HCT116 (cell line): ENCODE results near the gene LRRC71. TPM values are rescaled to one million over a fixed set of nuclear protein-coding genes. Genes with fewer than 3 reads are reported as not detected.

Source experiments
- ATAC-seq: fragments of 200-7000 bp; cut with Tn5 transposase; 2 replicates; pipeline ENCODE4 v1.9.1; 2020; ENCODE audit warnings: mild to moderate bottlenecking, moderate library complexity
- BruUV-seq: library from RNA; stranded (reverse); fragments of 400-500 nt; replicated peaks from 2 replicates; lab custom pipeline; 2021; lab: Mats Ljungman, UMichigan
- CTCF ChIA-PET: fragments of 300-600 bp; sonication (Branson Sonifier 250); formaldehyde crosslinking; loops from one replicate; lab custom pipeline; 2021; ENCODE audit warnings: antibody characterized with exemption; lab: Charles Lee
- POLR2A ChIA-PET: fragments of 300-600, 350-600 bp; sonication (Branson Sonifier 250); formaldehyde crosslinking; loops from one replicate; lab custom pipeline; 2021; ENCODE audit warnings: antibody characterized with exemption; lab: Charles Lee
- RAD21 ChIA-PET, 2 experiments: fragments of 300-600 bp; sonication (Branson Sonifier 250); formaldehyde crosslinking; loops; one replicate each; lab custom pipeline; 2023; ENCODE audit warnings: low total read pairs in 2 of 2; ENCODE audit not compliant: uncharacterized antibody in 2 of 2, unreplicated experiment in 2 of 2, low non-redundant PET in 1 of 2; lab: Charles Lee
- DNase-seq: peaks from one replicate; pipeline ENCODE4 v3.0.0-alpha.2; 2010; ENCODE audit warnings: low read depth, low spot score
- H2AFZ ChIP-seq: fragments of 200-600 bp; shearing (Covaris generic), sonication (generic); 2 replicates; pipeline ENCODE4 v1.6.1; 2017; ENCODE audit warnings: low read depth, mixed run types, mixed read lengths, antibody characterized with exemption, low read length; ENCODE audit not compliant: poor library complexity, severe bottlenecking
- H3K27ac ChIP-seq: 2 replicates; pipeline ENCODE4 v1.5.1; 2012; ENCODE audit warnings: low read depth, low read length
- H3K27me3 ChIP-seq: fragments of 200-600 bp; sonication (generic); 2 replicates; pipeline ENCODE4 v1.6.1; 2016; ENCODE audit warnings: mixed run types, low read length, mixed read lengths; ENCODE audit not compliant: insufficient read depth
- H3K36me3 ChIP-seq, 2 experiments: fragments of 200-500 bp in 1 of 2; fragments of 200-600 bp in 1 of 2; sonication (Bioruptor generic) in 1 of 2; sonication (generic) in 1 of 2; 2 replicates each; pipeline versions ENCODE4 v1.5.1 to v1.6.1; 2014 to 2016; ENCODE audit warnings: low read length in 2 of 2, inconsistent platforms in 1 of 2, mixed read lengths in 1 of 2, mixed run types in 1 of 2; ENCODE audit not compliant: insufficient read depth in 2 of 2, control insufficient read depth in 1 of 2
- H3K4me1 ChIP-seq, 2 experiments: fragments of 200-600 bp in 1 of 2; sonication (generic) in 1 of 2; 2 replicates each; pipeline versions ENCODE4 v1.5.1 to v1.6.1; 2012 to 2017; ENCODE audit warnings: low read length in 2 of 2, inconsistent platforms in 1 of 2, mild to moderate bottlenecking in 1 of 2, mixed read lengths in 1 of 2, mixed run types in 1 of 2, moderate library complexity in 1 of 2; ENCODE audit not compliant: insufficient read depth in 2 of 2, control insufficient read depth in 1 of 2
- H3K4me2 ChIP-seq: fragments of 200-600 bp; sonication (generic); 2 replicates; pipeline ENCODE4 v1.6.1; 2017; ENCODE audit warnings: mixed run types, low read length, mixed read lengths
- H3K4me3 ChIP-seq, 2 experiments: fragments of 200-600 bp in 1 of 2; sonication (generic) in 1 of 2; replicated peaks in 1 of 2; 2 replicates each; pipeline ENCODE4 v1.5.1; 2011 to 2016; ENCODE audit warnings: low read length in 2 of 2, control low read depth in 1 of 2, low read depth in 1 of 2, mild to moderate bottlenecking in 1 of 2, mixed read lengths in 1 of 2, mixed run types in 1 of 2
- H3K79me2 ChIP-seq: fragments of 200-600 bp; sonication (generic); 2 replicates; pipeline ENCODE4 v1.6.1; 2017; ENCODE audit warnings: mild to moderate bottlenecking, mixed run types, low read length, moderate library complexity, mixed read lengths; ENCODE audit not compliant: insufficient read depth
- H3K9ac ChIP-seq: fragments of 200-600 bp; sonication (generic); 2 replicates; pipeline ENCODE4 v1.6.1; 2016; ENCODE audit warnings: low read length, mixed read lengths
- H3K9me2 ChIP-seq: fragments of 200-600 bp; sonication (generic), shearing (Covaris generic); 2 replicates; pipeline ENCODE4 v1.6.1; 2017; ENCODE audit warnings: mixed run types, mild to moderate bottlenecking, moderate library complexity; ENCODE audit not compliant: insufficient read depth
- H3K9me3 ChIP-seq, 2 experiments: fragments of 200-500 bp in 1 of 2; fragments of 200-600 bp in 1 of 2; sonication (Bioruptor generic) in 1 of 2; sonication (generic) in 1 of 2; 2 replicates each; pipeline ENCODE4 v1.6.1; 2014 to 2017; ENCODE audit warnings: low read length in 2 of 2, mixed read lengths in 2 of 2, inconsistent platforms in 1 of 2, low read depth in 1 of 2, mild to moderate bottlenecking in 1 of 2, mixed run types in 1 of 2, moderate library complexity in 1 of 2; ENCODE audit not compliant: control insufficient read depth in 1 of 2, insufficient read depth in 1 of 2
- H4K20me1 ChIP-seq: fragments of 200-600 bp; sonication (generic), shearing (Covaris generic); 2 replicates; pipeline ENCODE4 v1.6.1; 2017; ENCODE audit warnings: mixed run types, mild to moderate bottlenecking, moderate library complexity; ENCODE audit not compliant: insufficient read depth
- CBX3 ChIP-seq: IDR thresholded peaks from 2 replicates; pipeline ENCODE4 v1.6.1; 2012; ENCODE audit warnings: low read depth
- CEBPB ChIP-seq: IDR thresholded peaks from 2 replicates; pipeline ENCODE4 v1.6.1; 2012; ENCODE audit warnings: low read depth
- EGR1 ChIP-seq: IDR thresholded peaks from 2 replicates; pipeline ENCODE4 v1.6.1; 2012; ENCODE audit warnings: low read depth
- ELF1 ChIP-seq: IDR thresholded peaks from 2 replicates; pipeline ENCODE4 v1.6.1; 2012; ENCODE audit warnings: low read depth, borderline replicate concordance
- EZH2 ChIP-seq: fragments of 200-600 bp; sonication (generic); IDR thresholded peaks from 2 replicates; pipeline ENCODE4 v1.6.1; 2017; ENCODE audit warnings: antibody characterized with exemption, mixed run types
- EZH2phosphoT487 ChIP-seq: fragments of 200-600 bp; IDR thresholded peaks from 2 replicates; pipeline ENCODE4 v1.6.1; 2018; ENCODE audit warnings: antibody characterized with exemption, borderline replicate concordance
- FOSL1 ChIP-seq: IDR thresholded peaks from 2 replicates; pipeline ENCODE4 v1.6.1; 2012; ENCODE audit warnings: low read depth
- POLR2A ChIP-seq: IDR thresholded peaks from 2 replicates; pipeline ENCODE4 v1.7.0; 2011; ENCODE audit warnings: borderline replicate concordance; ENCODE audit not compliant: insufficient read depth, insufficient read length; ENCODE audit errors: extremely low read depth
- POLR2AphosphoS5 ChIP-seq: IDR thresholded peaks from 2 replicates; pipeline ENCODE4 v1.6.1; 2011; ENCODE audit warnings: mild to moderate bottlenecking, low read depth, low read length, moderate library complexity
- RAD21 ChIP-seq: IDR thresholded peaks from 2 replicates; pipeline ENCODE4 v1.6.1; 2012; ENCODE audit warnings: low read depth, mild to moderate bottlenecking
- TCF7L2 ChIP-seq: IDR thresholded peaks from 2 replicates; pipeline ENCODE4 v1.7.0; 2011; ENCODE audit warnings: borderline replicate concordance, inconsistent platforms; ENCODE audit not compliant: insufficient read depth, insufficient read length; ENCODE audit errors: extremely low read depth
- YY1 ChIP-seq: IDR thresholded peaks from 2 replicates; pipeline ENCODE4 v1.6.1; 2011; ENCODE audit warnings: low read length, low read depth, moderate library complexity, mild to moderate bottlenecking; ENCODE audit not compliant: insufficient replicate concordance; ENCODE audit errors: extremely low read depth
- ZBTB33 ChIP-seq: IDR thresholded peaks from 2 replicates; pipeline ENCODE4 v1.6.1; 2011; ENCODE audit warnings: mild to moderate bottlenecking, low read length, moderate library complexity; ENCODE audit not compliant: insufficient replicate concordance; ENCODE audit errors: extremely low read depth
- ZFX ChIP-seq: fragments of 450-650 bp; IDR thresholded peaks from 2 replicates; pipeline ENCODE4 v1.6.1; 2017
- ZNF274 ChIP-seq: fragments of 200-500 bp; sonication (Bioruptor generic); IDR thresholded peaks from 2 replicates; pipeline ENCODE4 v1.6.1; 2014; ENCODE audit warnings: mild to moderate bottlenecking, low read depth, low read length, inconsistent platforms
- intact Hi-C: fragments of 100-400 bp; cut with micrococcal nuclease; formaldehyde crosslinking; loops from 2 replicates; pipeline ENCODE4 v1.10.0; 2022
- total RNA-seq: library from RNA; stranded (reverse); gene quantifications from one replicate; pipeline ENCODE4 v1.2.1, GENCODE V29; 2021; ENCODE audit not compliant: unreplicated experiment
- TF ChIP-seq, protein P1 (sequence below): IDR thresholded peaks from 2 replicates; pipeline ENCODE4 v1.6.1; 2012
- TF ChIP-seq, protein P2 (sequence below): IDR thresholded peaks from 2 replicates; pipeline ENCODE4 v1.6.1; 2012; ENCODE audit warnings: low read depth
- TF ChIP-seq, protein P3 (sequence below): IDR thresholded peaks from 2 replicates; pipeline ENCODE4 v1.6.1; 2012
- TF ChIP-seq, protein P4 (sequence below), 3 experiments: fragments of 200-600 bp in 1 of 3; sonication (generic) in 1 of 3; IDR thresholded peaks in 2 of 3; conservative IDR thresholded peaks in 1 of 3; 2 replicates each; pipeline ENCODE4 v1.5.1; 2012 to 2017; ENCODE audit warnings: low read depth in 2 of 3, low read length in 2 of 3, antibody characterized with exemption in 1 of 3, borderline replicate concordance in 1 of 3, control low read depth in 1 of 3, mild to moderate bottlenecking in 1 of 3, mixed read lengths in 1 of 3, mixed run types in 1 of 3, moderate library complexity in 1 of 3; ENCODE audit not compliant: insufficient read depth in 1 of 3

Gene LRRC71
- total RNA-seq, 1 experiment from 2014 or later = not detected

DNA sequence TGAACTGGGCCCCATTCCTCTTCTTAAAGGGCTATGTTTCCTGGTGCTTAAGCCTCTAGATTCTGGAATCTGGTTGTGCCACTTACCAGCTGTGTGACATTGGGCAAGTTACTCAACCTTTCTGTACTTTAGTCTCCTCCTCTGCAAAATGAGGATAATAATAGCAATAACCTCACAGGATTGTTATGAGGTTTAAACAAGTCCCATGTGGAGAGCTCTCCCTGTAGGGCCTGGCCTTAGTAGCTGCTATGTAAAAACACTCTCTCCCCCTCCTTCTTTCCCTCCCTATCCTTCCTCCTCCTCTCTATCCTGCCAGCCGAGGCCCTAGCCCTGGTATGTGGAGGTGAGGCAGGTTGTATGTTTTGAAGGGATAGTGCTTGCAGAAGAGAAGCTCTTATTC, 35.1 kb upstream of the LRRC71 start:
- DNase-seq = no peak
- TF ChIP-seq POLR2A (no peak), EGR1 (no peak), TCF7L2 (no peak), YY1 (no peak), EZH2phosphoT487 (no peak), FOSL1 (no peak), CBX3 (no peak), ZBTB33 (no peak), ZFX (no peak), ZNF274 (no peak), ELF1 (no peak), CEBPB (no peak), RAD21 (no peak), POLR2AphosphoS5 (no peak), EZH2 (no peak)
- TF ChIP-seq, protein P1, sequence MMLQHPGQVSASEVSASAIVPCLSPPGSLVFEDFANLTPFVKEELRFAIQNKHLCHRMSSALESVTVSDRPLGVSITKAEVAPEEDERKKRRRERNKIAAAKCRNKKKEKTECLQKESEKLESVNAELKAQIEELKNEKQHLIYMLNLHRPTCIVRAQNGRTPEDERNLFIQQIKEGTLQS = no peak
- TF ChIP-seq, protein P2, sequence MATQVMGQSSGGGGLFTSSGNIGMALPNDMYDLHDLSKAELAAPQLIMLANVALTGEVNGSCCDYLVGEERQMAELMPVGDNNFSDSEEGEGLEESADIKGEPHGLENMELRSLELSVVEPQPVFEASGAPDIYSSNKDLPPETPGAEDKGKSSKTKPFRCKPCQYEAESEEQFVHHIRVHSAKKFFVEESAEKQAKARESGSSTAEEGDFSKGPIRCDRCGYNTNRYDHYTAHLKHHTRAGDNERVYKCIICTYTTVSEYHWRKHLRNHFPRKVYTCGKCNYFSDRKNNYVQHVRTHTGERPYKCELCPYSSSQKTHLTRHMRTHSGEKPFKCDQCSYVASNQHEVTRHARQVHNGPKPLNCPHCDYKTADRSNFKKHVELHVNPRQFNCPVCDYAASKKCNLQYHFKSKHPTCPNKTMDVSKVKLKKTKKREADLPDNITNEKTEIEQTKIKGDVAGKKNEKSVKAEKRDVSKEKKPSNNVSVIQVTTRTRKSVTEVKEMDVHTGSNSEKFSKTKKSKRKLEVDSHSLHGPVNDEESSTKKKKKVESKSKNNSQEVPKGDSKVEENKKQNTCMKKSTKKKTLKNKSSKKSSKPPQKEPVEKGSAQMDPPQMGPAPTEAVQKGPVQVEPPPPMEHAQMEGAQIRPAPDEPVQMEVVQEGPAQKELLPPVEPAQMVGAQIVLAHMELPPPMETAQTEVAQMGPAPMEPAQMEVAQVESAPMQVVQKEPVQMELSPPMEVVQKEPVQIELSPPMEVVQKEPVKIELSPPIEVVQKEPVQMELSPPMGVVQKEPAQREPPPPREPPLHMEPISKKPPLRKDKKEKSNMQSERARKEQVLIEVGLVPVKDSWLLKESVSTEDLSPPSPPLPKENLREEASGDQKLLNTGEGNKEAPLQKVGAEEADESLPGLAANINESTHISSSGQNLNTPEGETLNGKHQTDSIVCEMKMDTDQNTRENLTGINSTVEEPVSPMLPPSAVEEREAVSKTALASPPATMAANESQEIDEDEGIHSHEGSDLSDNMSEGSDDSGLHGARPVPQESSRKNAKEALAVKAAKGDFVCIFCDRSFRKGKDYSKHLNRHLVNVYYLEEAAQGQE = no peak
- TF ChIP-seq, protein P3, sequence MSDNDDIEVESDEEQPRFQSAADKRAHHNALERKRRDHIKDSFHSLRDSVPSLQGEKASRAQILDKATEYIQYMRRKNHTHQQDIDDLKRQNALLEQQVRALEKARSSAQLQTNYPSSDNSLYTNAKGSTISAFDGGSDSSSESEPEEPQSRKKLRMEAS = no peak
- TF ChIP-seq, protein P4, sequence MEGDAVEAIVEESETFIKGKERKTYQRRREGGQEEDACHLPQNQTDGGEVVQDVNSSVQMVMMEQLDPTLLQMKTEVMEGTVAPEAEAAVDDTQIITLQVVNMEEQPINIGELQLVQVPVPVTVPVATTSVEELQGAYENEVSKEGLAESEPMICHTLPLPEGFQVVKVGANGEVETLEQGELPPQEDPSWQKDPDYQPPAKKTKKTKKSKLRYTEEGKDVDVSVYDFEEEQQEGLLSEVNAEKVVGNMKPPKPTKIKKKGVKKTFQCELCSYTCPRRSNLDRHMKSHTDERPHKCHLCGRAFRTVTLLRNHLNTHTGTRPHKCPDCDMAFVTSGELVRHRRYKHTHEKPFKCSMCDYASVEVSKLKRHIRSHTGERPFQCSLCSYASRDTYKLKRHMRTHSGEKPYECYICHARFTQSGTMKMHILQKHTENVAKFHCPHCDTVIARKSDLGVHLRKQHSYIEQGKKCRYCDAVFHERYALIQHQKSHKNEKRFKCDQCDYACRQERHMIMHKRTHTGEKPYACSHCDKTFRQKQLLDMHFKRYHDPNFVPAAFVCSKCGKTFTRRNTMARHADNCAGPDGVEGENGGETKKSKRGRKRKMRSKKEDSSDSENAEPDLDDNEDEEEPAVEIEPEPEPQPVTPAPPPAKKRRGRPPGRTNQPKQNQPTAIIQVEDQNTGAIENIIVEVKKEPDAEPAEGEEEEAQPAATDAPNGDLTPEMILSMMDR (IDR thresholded peaks at IDR 0.05 in 2 of 3, conservative IDR thresholded peaks at IDR 0.05 in 1 of 3; ENCODE audit: borderline replicate concordance in 1 of 3, insufficient read depth in 1 of 3, low read depth in 2 of 3, low read length in 2 of 3) = no peak
- TF ChIP-seq, all 23 proteins: peak for 0
- no peaks in the 10 kb centered on the region for H4K20me1 ChIP-seq
- H3K27ac ChIP-seq = no peak overlapping the region
- no peaks in the 10 kb centered on the region for H3K79me2 ChIP-seq
- peaks cover 0 to 15% of the 10 kb centered on the region in 2 experiments; a peak in 2 of 4 replicates for H3K4me1 ChIP-seq
- H3K36me3 ChIP-seq = no peaks in the 10 kb centered on the region
- BruUV-seq = no TSS peak
- no peak overlapping the region for H2AFZ ChIP-seq
- H3K4me2 ChIP-seq = no peak overlapping the region
- H3K9ac ChIP-seq = no peak overlapping the region
- ChIA-PET RAD21 (no interaction called here), POLR2A (no interaction called here), CTCF (interaction anchor here (1.7 kb wide), 1 partner anchor 43 kb away, joined by 5 read pairs; no protein-coding TSS in a partner anchor)
- no peaks in the 10 kb centered on the region for H3K9me2 ChIP-seq
- no peaks in the 10 kb centered on the region for H3K9me3 ChIP-seq
- no peaks in the 10 kb centered on the region for H3K27me3 ChIP-seq
- no peak overlapping the region for H3K4me3 ChIP-seq
- ATAC-seq = no peak
- intact Hi-C loops = no loop called here
